ENCODE results near the gene RAMP3.

The RAMP3 gene

GRCh38 chr7:45177801-45178200 is 20.2 kb downstream of the RAMP3 start:
- H3K4me3 ChIP-seq (replicated peaks; ENCODE audit: low read depth, low read length) = no peak overlapping the region
- DNase-seq (ENCODE audit: extremely low read depth, low read depth) = no peak
- TF ChIP-seq CTCF (IDR thresholded peaks at IDR 0.05; ENCODE audit: low read depth, low read length, missing control alignments) = no peak

GRCh38 chr7:45178241-45179225 is 20.9 kb downstream of the RAMP3 start:
- peak; percentile 27 for TF ChIP-seq CTCF (IDR thresholded peaks at IDR 0.05; ENCODE audit: low read depth, low read length, missing control alignments)
- no peak overlapping the region for H3K4me3 ChIP-seq (replicated peaks; ENCODE audit: low read depth, low read length)
- no peak for DNase-seq (ENCODE audit: extremely low read depth, low read depth)

GRCh38 chr7:45179666-45180065 is 22.1 kb downstream of the RAMP3 start:
- no peak for TF ChIP-seq CTCF (IDR thresholded peaks at IDR 0.05; ENCODE audit: low read depth, low read length, missing control alignments)
- no peak overlapping the region for H3K4me3 ChIP-seq (replicated peaks; ENCODE audit: low read depth, low read length)
- DNase-seq (ENCODE audit: extremely low read depth, low read depth) = no peak

GRCh38 chr7:45180084-45180986 is 22.7 kb downstream of the RAMP3 start:
- no peak for DNase-seq (ENCODE audit: extremely low read depth, low read depth)
- TF ChIP-seq CTCF (IDR thresholded peaks at IDR 0.05; ENCODE audit: low read depth, low read length, missing control alignments) = no peak
- H3K4me3 ChIP-seq (replicated peaks; ENCODE audit: low read depth, low read length) = no peak overlapping the region

- no peak overlapping the region for H3K4me3 ChIP-seq (replicated peaks; ENCODE audit: low read depth, low read length)
- DNase-seq (ENCODE audit: extremely low read depth, low read depth) = no peak
- TF ChIP-seq CTCF (IDR thresholded peaks at IDR 0.05; ENCODE audit: low read depth, low read length, missing control alignments) = no peak
Observed at GRCh38 chr7:45181286-45181960, 23.8 kb downstream of the RAMP3 start.
